SIG-M5 (cell line): ENCODE measurements around the gene C1orf53.

Source experiments
- DNase-seq: peaks from one replicate; lab custom pipeline; 2025; lab: John Stamatoyannopoulos, UW

Gene C1orf53

GRCh38 chr1:197908716-197909220, 6.3 kb downstream of the C1orf53 start:
- DNase-seq, result peak; percentile 15

GRCh38 chr1:197909384-197909783, 7.0 kb downstream of the C1orf53 start:
- no peak for DNase-seq

GRCh38 chr1:197910120-197910991, 7.9 kb downstream of the C1orf53 start:
- no peak for DNase-seq

- DNase-seq, result no peak
These were observed 8.9 kb downstream of the C1orf53 start for GRCh38 chr1:197911111-197911856.

- DNase-seq, result no peak
These were observed 9.6 kb downstream of the C1orf53 start for GRCh38 chr1:197911857-197912696.

- no peak for DNase-seq
These were observed 10.5 kb downstream of the C1orf53 start for GRCh38 chr1:197912739-197913494.

- DNase-seq, result no peak
These were observed 11.3 kb downstream of the C1orf53 start for GRCh38 chr1:197913495-197914276.

GRCh38 chr1:197914510-197914909, 12.1 kb downstream of the C1orf53 start:
- DNase-seq, result no peak

GRCh38 chr1:197915260-197915861, 12.9 kb downstream of the C1orf53 start:
- no peak for DNase-seq

- DNase-seq, result no peak
These were observed 13.6 kb downstream of the C1orf53 start for GRCh38 chr1:197915862-197916499.

GRCh38 chr1:197916500-197916983, 14.1 kb downstream of the C1orf53 start:
- no peak for DNase-seq

- DNase-seq, result no peak
These were observed 15.6 kb downstream of the C1orf53 start for GRCh38 chr1:197917805-197918651.

- DNase-seq, result no peak
These were observed 16.4 kb downstream of the C1orf53 start for GRCh38 chr1:197918807-197919345.

- DNase-seq, result no peak
These were observed 17.1 kb downstream of the C1orf53 start for GRCh38 chr1:197919346-197920066.

- no peak for DNase-seq
These were observed 17.6 kb downstream of the C1orf53 start for GRCh38 chr1:197920067-197920396.

- no peak for DNase-seq
These were observed 18.1 kb downstream of the C1orf53 start for GRCh38 chr1:197920414-197921117.
